OCI-LY7 (cell line): ENCODE data around the gene QRFP.

Experiments used
- CTCF ChIP-seq: fragments of 200-600 bp; sonication (generic); conservative IDR thresholded peaks from 2 replicates; pipeline ENCODE4 v1.5.1; 2014; ENCODE audit warnings: mild to moderate bottlenecking, antibody characterized with exemption, low read length, moderate library complexity, mixed read lengths
- EZH2phosphoT487 ChIP-seq: fragments of 200-600 bp; sonication (generic); IDR thresholded peaks from 2 replicates; pipeline ENCODE4 v1.6.1; 2018; ENCODE audit warnings: low read depth, borderline replicate concordance, mild to moderate bottlenecking, mixed run types, antibody characterized with exemption, low read length, moderate library complexity, mixed read lengths

- TF ChIP-seq CTCF: no peak
- TF ChIP-seq EZH2phosphoT487: no peak
These were observed 33.0 kb upstream of the QRFP start for GRCh38 chr9:130929571-130930038.
